Duodenal mucosa (tissue), 2 donors: ENCODE results near the gene RACK1.

Experiments used
- H3K27ac ChIP-seq: one replicate; pipeline ENCODE4 v1.7.0; 2013; ENCODE audit warnings: low read depth, low read length
- H3K27me3 ChIP-seq, 2 donors: one replicate each; pipeline ENCODE4 v1.7.0; 2013; ENCODE audit warnings: low read length in 2 of 2, control low read depth in 1 of 2; ENCODE audit not compliant: insufficient read depth in 2 of 2, control insufficient read depth in 1 of 2
- H3K36me3 ChIP-seq, 2 donors: one replicate each; pipeline ENCODE4 v1.7.0; 2013; ENCODE audit warnings: low read length in 2 of 2, control low read depth in 1 of 2; ENCODE audit not compliant: insufficient read depth in 2 of 2, control insufficient read depth in 1 of 2
- H3K4me1 ChIP-seq, 2 donors: one replicate each; pipeline ENCODE4 v1.7.0; 2013; ENCODE audit warnings: low read length in 2 of 2, control low read depth in 1 of 2; ENCODE audit not compliant: insufficient read depth in 2 of 2, control insufficient read depth in 1 of 2
- H3K4me3 ChIP-seq, 2 donors: one replicate each; pipeline ENCODE4 v1.7.0; 2013; ENCODE audit warnings: low read length in 2 of 2, low read depth in 1 of 2
- H3K9ac ChIP-seq, 2 donors: one replicate each; pipeline ENCODE4 v1.7.0; 2013; ENCODE audit warnings: low read length in 2 of 2, low read depth in 1 of 2
- H3K9me3 ChIP-seq, 2 donors: one replicate each; pipeline ENCODE4 v1.7.0; 2013; ENCODE audit warnings: low read length in 2 of 2, control low read depth in 1 of 2; ENCODE audit not compliant: control insufficient read depth in 1 of 2

RACK1 gene

GRCh38 chr5:181222630-181223057 is 21.1 kb downstream of the RACK1 start:
- Histone ChIP-seq H3K9ac (peak overlapping the region; percentile 80 to 94), H3K27me3 (no peaks in the 10 kb centered on the region), H3K4me3 (peak overlapping the region; percentile 89 to 94), H3K9me3 (no peaks in the 10 kb centered on the region), H3K27ac (peak overlapping the region; percentile 97), H3K4me1 (peaks cover 20 to 26% of the 10 kb centered on the region in 2 donors), H3K36me3 (no peaks in the 10 kb centered on the region)

DNA sequence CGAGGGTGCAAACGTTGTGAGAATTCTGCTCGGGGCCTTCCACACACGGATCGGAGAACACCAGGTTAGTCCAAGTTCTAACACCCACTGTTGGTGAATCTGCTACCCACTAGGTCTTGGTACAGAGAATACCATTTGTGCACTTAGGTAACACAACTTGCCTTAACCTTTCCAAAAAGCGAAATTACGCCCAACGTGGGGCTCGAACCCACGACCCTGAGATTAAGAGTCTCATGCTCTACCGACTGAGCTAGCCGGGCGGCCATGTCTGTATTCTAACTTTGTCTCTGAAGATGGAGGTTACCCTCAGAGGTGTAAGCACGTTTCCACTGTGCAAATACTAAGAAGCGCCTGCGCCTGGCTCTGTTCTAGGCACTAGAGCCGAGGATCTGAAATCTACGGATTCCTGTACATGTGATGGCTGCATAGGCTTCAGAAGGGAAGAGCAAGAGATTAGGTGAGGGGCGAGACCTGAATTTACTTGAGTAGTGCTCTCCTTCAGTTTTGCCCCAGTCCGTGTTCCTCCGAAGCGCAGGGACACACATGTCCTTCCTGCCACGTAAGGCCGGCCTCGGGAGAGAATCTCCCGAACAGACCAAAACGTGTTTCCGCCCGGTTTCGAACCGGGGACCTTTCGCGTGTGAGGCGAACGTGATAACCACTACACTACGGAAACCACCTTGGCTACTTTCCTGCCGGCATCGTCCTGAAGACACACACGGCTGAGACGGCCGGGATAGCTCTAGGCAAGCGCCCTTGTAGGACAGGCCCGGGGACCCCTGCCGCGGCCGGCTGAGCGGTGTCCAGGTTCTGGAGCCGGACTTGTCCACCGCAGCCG is 21.7 kb downstream of the RACK1 start:
- Histone ChIP-seq H3K9ac (peak overlapping the region; percentile 80 to 94), H3K9me3 (no peaks in the 10 kb centered on the region), H3K4me3 (peak overlapping the region; percentile 89 to 94), H3K36me3 (no peaks in the 10 kb centered on the region), H3K4me1 (peaks cover 23 to 32% of the 10 kb centered on the region in 2 donors), H3K27me3 (no peaks in the 10 kb centered on the region), H3K27ac (peak overlapping the region; percentile 97)

- H3K27me3 ChIP-seq, result peaks cover under 1 to 4% of the 10 kb centered on the region in 2 donors
- peak overlapping the region; percentile 8 to 94 for H3K9ac ChIP-seq
- H3K4me3 ChIP-seq, result peak overlapping the region; percentile 89 to 94
- H3K4me1 ChIP-seq, result peaks cover 28 to 39% of the 10 kb centered on the region in 2 donors
- H3K27ac ChIP-seq, result no peak overlapping the region
- H3K9me3 ChIP-seq, result no peaks in the 10 kb centered on the region
- H3K36me3 ChIP-seq, result no peaks in the 10 kb centered on the region
Observed at GRCh38 chr5:181221105-181221791, 22.5 kb downstream of the RACK1 start.

DNA sequence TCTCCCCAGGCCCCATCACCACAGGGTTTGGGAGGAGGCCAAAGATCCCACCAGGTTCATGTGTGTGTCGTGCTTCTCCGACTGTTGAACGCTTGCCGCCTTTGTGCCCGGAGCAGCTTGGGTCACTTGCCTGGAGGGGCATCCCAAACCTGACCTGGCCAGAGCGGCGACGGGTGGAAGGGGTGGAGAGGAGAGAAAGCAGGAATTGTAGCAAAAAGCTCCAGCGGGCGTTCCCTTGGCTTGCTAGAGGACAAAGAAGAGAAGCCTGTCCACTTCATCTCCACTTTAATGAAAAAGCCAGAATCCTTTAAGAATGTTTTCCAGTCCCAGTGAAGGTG is 23.6 kb downstream of the RACK1 start:
- H3K4me1 ChIP-seq, result peaks cover 30 to 41% of the 10 kb centered on the region in 2 donors

DNA sequence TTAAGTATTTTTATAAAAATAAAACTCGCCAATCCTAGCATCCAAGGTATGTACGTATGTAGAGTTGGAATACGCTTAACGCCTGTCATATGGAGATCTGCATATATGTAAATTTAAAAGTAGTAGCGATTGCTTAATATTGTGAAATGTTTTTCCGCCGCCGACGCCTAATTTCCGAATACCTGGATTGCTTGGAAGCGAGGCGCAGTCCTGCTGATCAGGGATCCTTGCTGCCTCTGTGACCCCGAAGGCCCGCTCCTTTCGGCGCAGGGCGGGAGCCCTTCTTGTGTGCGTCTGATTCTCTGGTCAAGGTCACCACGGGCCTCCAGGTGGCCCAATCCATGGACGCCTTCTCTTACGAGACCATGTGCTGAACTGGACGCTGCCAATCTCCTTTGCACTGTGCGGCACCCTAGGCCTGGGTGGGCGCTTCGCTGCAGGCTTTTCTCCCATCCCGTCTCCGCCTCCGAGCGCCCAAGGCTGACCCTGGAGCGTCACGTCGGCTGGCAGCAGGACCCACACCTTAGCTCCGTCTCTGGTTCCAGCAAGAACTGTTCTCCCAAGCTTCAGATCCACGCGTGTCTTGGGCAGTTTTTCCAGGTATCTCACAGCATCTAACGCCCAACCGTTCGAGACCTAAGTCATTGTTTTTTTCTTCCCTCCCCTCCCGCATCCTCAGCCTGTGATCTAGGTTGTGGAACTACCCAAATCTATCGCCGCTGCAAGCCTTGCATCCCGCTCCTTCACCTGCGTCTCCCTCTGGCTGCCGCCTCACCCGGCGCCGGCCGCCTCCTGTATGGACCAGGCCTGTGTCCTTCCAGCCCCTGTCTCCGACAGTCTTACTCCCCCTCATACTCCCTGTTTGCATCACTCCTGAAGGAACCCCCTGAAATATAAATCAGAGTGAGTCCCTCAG is 24.2 kb downstream of the RACK1 start:
- H3K9ac ChIP-seq, result no peak overlapping the region
- H3K4me3 ChIP-seq, result no peak overlapping the region
- H3K27me3 ChIP-seq, result peaks cover 4 to 6% of the 10 kb centered on the region in 2 donors
- H3K36me3 ChIP-seq, result no peaks in the 10 kb centered on the region
- H3K27ac ChIP-seq, result no peak overlapping the region
- H3K4me1 ChIP-seq, result peaks cover 24 to 36% of the 10 kb centered on the region in 2 donors
- no peaks in the 10 kb centered on the region for H3K9me3 ChIP-seq

More for the DNA sequence above, 23.6 kb downstream of the RACK1 start:
- Histone ChIP-seq H3K36me3 (no peaks in the 10 kb centered on the region), H3K4me3 (no peak overlapping the region), H3K27me3 (peaks cover 4 to 6% of the 10 kb centered on the region in 2 donors), H3K9me3 (no peaks in the 10 kb centered on the region), H3K27ac (no peak overlapping the region), H3K9ac (no peak overlapping the region)

DNA sequence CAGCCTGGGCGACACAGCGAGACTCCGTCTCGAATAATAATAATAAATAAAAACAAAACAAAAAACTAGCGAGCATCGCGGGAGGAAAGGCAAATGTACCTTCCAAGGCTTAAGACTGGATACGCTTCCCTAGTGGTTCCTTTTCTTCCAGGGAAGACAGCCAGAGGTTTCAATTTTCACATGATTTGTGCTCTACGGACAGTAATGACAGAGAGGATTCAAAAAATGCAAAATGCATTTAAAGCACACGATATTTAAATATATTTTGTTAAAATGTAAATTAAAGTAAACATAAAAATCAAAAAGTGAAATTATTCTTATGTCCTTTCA is 24.9 kb downstream of the RACK1 start:
- peaks cover 17 to 28% of the 10 kb centered on the region in 2 donors for H3K4me1 ChIP-seq
- no peak overlapping the region for H3K9ac ChIP-seq
- peaks cover 4 to 6% of the 10 kb centered on the region in 2 donors for H3K27me3 ChIP-seq
- H3K9me3 ChIP-seq, result no peaks in the 10 kb centered on the region
- no peak overlapping the region for H3K27ac ChIP-seq
- H3K4me3 ChIP-seq, result peak overlapping the region; percentile 66 to 83
- H3K36me3 ChIP-seq, result no peaks in the 10 kb centered on the region

DNA sequence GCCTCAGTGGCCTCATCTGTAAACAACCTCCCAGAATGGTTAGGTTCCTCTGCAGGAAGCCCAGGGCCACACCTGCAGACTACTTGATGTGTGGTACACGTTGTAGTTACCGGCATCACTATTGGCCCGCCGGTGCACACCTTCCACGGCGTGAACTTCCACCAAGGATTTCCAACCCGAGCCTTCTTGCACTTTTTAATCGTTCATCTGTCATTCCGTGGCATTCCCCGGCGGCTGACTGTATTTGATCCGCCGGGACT is 26.0 kb downstream of the RACK1 start:
- Histone ChIP-seq H3K4me1 (peaks cover 17 to 27% of the 10 kb centered on the region in 2 donors), H3K27ac (no peak overlapping the region), H3K4me3 (peak overlapping the region; percentile 66 to 83), H3K9ac (peak overlapping the region; percentile 21 to 26), H3K9me3 (no peaks in the 10 kb centered on the region), H3K36me3 (no peaks in the 10 kb centered on the region), H3K27me3 (peaks cover 4 to 6% of the 10 kb centered on the region in 2 donors)

GRCh38 chr5:181217111-181217802 is 26.4 kb downstream of the RACK1 start:
- no peak overlapping the region for H3K27ac ChIP-seq
- peak overlapping the region; percentile 21 to 26 for H3K9ac ChIP-seq

DNA sequence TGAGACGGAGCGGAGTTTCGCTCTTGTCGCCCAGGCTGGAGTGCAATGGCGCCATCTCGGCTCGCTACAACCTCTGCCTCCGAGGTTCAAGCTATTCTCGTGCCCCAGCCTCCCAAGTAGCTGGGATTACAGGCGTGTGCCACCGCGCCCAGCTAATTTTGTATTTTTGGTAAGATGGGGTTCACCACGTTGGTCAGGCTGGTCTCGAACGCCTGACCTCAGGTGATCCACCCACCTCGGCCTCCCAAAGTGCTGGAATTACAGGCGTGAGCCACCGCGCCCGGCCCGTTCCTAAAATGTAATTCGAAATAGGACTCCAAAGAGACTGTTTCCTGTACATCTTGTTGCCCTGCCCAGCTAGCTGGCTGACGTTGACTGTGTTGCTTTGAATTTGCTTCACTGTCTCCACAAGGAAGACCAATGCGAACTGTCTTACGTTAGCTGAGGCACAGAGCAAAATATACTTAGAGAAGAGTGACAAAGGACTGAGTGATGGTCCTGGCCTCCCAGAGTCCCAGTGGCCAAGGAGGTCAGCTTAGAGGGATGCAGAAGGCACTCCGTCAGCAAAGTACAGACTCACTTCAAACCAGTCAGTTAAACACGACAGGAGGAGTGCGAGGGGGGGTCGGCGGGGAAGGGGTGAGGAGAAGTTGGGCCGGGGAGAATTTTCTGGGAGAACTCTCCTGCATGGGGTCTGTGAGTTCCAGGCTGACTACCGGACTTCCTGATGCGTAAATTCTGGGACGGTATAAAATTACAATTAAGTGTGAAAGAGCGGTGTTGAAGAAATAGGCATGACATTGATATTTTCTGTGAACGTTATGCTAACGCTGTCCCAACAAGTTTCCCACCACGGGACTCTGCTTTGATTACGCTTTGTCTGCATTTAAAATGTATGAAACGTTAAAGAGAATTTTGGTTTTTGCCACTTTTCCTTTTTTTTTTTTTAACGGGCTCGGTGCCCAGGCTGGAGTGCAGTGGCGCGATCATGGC is 27.4 kb downstream of the RACK1 start:
- Histone ChIP-seq H3K4me3 (peak overlapping the region; percentile 50 to 83), H3K27ac (no peak overlapping the region), H3K9ac (peak overlapping the region; percentile 1 to 57), H3K36me3 (no peaks in the 10 kb centered on the region), H3K27me3 (peaks cover 4 to 6% of the 10 kb centered on the region in 2 donors), H3K4me1 (peaks cover 14 to 20% of the 10 kb centered on the region in 2 donors), H3K9me3 (no peaks in the 10 kb centered on the region)

More at GRCh38 chr5:181217111-181217802, 26.4 kb downstream of the RACK1 start:
- peaks cover 4 to 6% of the 10 kb centered on the region in 2 donors for H3K27me3 ChIP-seq
- peak overlapping the region; percentile 66 to 83 for H3K4me3 ChIP-seq
- peaks cover 17 to 27% of the 10 kb centered on the region in 2 donors for H3K4me1 ChIP-seq
- H3K9me3 ChIP-seq, result no peaks in the 10 kb centered on the region
- no peaks in the 10 kb centered on the region for H3K36me3 ChIP-seq
